ENCODE results near the gene UBE2D4.
A peak's percentile ranks its signal among the peaks of the same experiment; 100 is the strongest.

- TF ChIP-seq CTCF (IDR thresholded peaks at IDR 0.05 in 8 of 11, conservative IDR thresholded peaks at IDR 0.05 in 3 of 11) = no peak
- no peak for TF ChIP-seq POLR2A (IDR thresholded peaks at IDR 0.05)
- TF ChIP-seq POLR2AphosphoS5 (IDR thresholded peaks at IDR 0.05) = peak in 1 of 3 donors; percentile 35
Measured at GRCh38 chr7:43878867-43879266, 47.4 kb upstream of the UBE2D4 start.
